HG03045 (cell line): ENCODE measurements around the gene IFNA8.
A peak's percentile ranks its signal among the peaks of the same experiment; 100 is the strongest.
"Not testable (repeated sequence)": the region's sequence is repeated elsewhere in the genome, so short reads cannot be mapped to it uniquely, and the experiment has no call there.

Source experiments
- ATAC-seq: cut with Tn5 transposase; IDR thresholded peaks from one replicate; pipeline ENCODE4 v1.9.1; 2021; ENCODE audit warnings: mild to moderate bottlenecking, moderate library complexity; ENCODE audit not compliant: unreplicated experiment

Gene IFNA8

GRCh38 chr9:21408817-21409216 lies at the start of gene IFNA8:
Gene IFNA8 (plus strand): TSS chr9:21409117. CDS start chr9:21409177, 60 bp downstream.
- ATAC-seq, result no peak

- no peak for ATAC-seq
These were observed 46.6 kb upstream of the IFNA8 start for GRCh38 chr9:21362287-21362686.

DNA sequence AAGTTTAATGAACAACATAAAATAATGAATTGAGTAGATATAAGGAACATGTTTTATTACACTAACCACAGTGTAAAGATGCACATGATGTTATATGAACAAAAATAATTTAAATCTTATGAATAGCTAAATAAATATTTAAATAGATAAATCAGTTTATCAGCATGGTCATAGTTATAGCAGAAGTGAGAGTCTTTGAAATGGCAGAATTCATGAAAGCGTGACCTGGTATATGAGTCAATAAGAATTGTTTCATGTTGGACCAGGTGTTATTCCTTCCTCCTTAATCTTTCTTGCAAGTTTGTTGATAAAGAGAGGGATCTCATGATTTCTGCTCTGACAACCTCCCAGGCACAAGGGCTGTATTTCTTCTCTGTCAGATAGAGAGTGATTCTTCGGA lies 41.7 kb upstream of the IFNA8 start:
- not testable (repeated sequence) for ATAC-seq

GRCh38 chr9:21367957-21368356 lies 41.0 kb upstream of the IFNA8 start, which contains the start of gene IFNA13:
Gene IFNA13 (minus strand): TSS chr9:21368057. CDS start chr9:21368010, 47 bp downstream.
- no peak for ATAC-seq

- not testable (repeated sequence) for ATAC-seq
These were observed 37.5 kb upstream of the IFNA8 start for GRCh38 chr9:21371467-21371866.

GRCh38 chr9:21381448-21382339 lies 27.2 kb upstream of the IFNA8 start:
- peak; percentile 99 for ATAC-seq

- ATAC-seq, result no peak
These were observed 25.3 kb upstream of the IFNA8 start for GRCh38 chr9:21383627-21384026.

DNA sequence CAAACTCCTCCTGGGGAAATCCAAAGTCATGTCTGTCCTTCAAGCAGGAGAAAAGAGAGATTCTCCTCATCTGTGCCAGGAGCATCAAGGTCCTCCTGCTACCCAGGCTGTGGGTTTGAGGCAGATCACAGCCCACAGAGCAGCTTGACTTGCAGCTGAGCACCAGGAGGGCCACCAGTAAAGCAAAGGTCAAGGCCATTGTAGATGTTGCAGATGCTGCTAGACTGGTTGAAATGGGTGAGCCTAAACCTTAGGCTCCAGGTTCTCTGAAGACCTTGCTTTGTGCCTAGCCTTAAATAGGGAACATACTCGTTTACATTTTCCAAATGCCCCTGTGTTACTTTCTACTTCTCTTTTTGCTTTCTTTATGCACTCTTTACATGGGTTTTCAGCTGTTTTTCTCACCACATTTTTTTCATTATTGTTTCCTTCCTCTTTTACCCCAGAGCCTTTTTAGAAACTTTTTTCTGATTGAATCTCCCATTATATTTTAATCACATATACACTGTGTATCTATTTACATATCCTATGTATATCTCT lies 23.7 kb upstream of the IFNA8 start, which contains the start of gene IFNA2:
Gene IFNA2 (minus strand): TSS at position 268 of the 540 bp plus-strand sequence. CDS start 69 bp downstream, at position 199.
- ATAC-seq, result no peak

DNA sequence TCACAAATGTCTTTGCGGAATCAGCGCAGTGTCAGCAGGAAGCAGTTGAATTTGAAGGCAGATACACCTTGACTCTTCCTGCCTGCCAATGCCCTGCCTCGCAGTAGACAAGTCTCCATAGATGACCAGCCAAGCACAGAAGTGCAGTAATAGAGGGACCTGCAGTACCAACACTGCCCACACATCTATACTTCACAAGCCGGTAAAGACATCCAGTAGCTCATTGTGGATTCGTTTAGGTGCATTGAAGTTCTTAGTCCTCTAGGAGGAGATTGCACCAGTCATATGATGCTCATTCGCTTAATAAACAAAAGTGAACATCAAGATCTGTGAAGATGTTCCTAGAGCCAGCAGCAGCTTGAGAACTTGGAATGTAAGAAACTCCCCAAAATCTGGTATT lies 16.6 kb upstream of the IFNA8 start:
- ATAC-seq, result peak; percentile 81

DNA sequence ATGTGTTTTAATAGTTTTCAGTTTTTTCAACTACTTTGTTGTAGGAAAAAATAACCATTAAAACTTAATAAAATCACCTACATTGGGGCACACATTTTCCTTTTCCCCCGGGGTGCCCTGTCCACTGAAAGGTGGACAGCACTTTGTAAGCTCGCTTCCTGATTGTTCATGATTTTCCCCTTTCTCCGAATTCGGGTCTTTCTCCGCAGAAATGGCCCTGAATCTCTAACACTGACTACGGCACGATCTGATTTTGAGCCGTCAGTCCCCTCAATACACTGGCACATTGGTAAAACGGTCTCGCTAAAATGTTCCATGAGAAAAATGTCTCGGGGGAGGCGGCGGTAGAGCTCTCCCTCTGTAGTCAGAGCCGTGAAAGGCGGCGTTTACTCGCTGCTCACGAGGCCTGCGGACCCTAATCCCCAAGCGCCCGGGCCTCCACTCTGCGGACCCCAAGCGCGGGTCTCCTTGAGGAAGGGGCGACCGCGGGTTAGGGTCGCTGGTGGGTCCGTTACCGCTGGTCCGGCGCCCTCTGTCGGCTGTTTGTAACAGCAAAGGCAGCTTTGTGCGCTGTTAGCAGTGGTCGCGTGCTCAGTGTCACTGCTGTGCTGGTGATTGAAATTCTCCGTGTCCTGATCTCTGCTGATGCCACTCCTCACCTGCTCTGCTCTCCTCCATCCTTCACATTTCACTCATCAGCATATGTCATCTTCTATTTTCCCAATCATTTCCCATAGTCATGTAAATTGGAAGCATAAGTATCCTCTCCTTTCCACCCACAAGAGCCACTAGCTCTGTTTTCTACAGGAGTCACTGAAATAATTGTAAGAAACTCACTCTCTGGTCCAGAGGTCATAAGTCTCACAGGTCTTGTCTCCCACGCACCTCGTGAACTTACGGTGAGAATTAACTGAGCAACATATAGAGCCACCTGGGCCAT lies 12.9 kb upstream of the IFNA8 start:
- peak; percentile 84 for ATAC-seq

DNA sequence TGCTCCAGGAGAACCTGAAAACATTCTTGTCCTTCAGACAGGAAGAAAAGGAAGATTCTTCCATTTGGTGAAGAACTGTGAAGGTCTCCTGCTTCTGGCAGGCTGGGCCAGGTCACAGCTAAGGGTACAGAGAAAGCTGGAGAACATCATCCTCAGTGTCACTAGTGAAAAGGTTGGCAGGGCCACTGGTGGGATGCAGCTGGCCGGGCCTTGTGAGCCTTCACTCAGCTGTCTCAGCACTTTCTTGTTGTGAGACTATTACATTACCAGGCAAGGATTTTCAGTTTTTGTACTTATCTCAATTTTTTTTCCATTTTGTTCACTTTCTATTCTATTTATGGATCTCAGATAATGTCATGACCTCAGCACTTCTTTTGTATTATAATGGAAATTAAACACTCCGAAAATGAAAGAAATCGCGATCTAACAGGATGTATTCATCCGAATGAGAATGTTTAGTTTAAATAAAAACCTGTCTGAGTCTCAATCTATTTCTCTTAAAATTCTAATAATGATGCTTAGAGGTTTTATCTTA lies 9.9 kb upstream of the IFNA8 start:
- ATAC-seq, result no peak

DNA sequence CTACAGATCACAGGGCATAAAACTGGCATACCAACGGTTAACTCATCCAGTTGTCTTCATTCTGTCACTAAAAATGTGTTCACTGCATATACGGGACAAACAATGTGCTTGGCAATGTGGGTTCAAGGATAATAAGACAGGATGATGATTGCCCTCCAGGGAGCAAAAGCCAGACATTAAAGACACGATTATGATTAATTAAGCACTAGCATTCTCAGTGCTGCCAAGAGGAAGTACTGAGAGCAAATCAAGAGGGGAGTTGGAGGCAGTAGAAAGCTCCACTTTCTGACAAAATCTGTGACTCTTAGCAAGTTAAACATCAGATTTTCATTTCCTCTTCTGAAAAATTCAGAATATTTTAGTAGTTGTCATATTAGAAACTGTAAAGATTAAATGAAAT lies 9.0 kb upstream of the IFNA8 start:
- no peak for ATAC-seq

DNA sequence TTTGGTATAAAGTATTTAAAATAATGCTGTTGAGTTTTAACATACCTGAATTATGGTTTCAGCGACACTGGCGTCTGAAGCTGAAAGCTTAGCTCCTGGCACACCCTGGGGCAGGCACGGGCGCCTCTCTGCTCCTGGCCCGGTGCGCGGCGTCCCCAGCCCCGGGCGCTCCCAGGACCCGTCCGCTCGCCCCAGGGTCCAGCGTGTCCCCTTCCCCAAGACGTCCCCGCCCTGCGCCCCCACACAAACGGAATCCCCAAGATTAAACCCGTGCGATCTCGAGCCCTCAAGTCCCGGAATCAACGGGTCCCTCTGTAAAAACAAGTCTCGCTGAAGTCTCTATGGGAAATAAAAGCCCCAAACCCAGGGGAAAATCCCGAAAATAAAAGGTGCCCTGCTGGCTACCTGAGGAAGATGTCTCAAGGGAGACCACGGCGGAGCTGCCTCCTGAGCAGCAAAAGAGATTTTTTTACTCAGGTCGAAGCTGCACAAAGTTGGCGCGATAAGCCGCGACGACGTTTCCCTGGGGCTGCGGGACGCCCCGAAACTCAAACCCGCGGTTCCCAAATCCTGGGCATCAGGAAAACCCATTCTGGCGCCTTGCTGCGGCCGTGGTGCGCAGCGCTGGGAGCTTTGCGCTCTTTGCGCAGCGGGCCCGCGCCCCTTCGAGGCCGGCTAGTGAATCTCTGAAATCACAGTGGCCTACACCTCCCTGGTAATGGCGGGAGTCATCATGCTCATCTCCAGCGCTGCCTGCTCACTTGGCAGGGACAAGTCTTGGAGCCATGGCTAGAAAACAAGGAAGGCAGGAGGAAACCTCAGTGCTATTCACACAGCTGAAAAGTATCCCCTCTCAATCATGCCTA lies 6.3 kb upstream of the IFNA8 start:
- ATAC-seq, result no peak

- ATAC-seq, result no peak
These were observed 4.8 kb upstream of the IFNA8 start for GRCh38 chr9:21404146-21404545.

GRCh38 chr9:21412107-21412506 lies 3.2 kb downstream of the IFNA8 start:
- ATAC-seq, result no peak

DNA sequence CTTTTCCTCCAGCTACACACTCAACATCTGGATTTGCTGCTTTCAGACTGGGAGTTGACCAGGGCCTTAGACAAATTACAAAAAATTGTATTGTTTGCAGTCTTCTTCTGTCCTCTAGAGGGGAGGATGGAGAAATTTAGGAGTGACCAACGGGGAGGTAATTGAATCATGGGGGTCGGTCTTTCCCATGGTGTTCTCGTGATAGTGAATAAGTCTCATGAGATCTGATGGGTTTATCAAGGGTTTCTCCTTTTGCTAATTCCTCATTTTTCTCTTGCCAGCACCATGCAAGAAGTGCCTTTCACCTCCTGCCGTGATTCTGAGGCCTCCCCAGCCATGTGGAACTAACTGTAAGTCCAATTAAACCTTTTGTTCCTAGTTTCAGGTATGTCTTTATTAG lies 4.2 kb downstream of the IFNA8 start:
- ATAC-seq, result no peak

DNA sequence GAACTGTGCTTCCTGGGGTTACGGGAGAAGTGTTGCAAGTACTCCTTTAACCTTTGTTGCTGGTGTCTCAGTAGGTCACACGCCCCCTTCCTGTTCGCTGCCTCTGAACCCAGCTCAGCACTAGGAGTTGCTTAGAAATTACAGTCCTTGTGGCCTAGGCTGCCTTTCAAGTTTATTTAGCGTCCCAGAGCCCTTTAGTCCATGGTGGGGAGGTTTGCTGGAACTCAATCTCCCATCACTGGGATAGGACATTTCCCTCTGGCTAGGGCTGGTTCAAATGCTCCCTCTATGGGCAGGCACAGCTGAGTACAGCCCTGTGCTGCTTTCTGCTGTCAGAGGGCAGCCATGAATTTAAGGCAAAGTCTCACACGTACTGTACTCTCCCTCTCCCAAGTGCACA lies 4.7 kb downstream of the IFNA8 start:
- ATAC-seq, result no peak

- no peak for ATAC-seq
These were observed 5.5 kb downstream of the IFNA8 start for GRCh38 chr9:21414220-21414940.
